OCI-LY7 (cell line): ENCODE results near the gene PEAK3. TPM values are rescaled to one million over a fixed set of nuclear protein-coding genes. Genes with fewer than 3 reads are reported as not detected.

Experiments used
- BruUV-seq: library from RNA; stranded (reverse); fragments of 400-500 nt; replicated peaks from 2 replicates; lab custom pipeline; 2021; lab: Mats Ljungman, UMichigan
- CTCF ChIA-PET: fragments of 300-600 bp; sonication (Branson Sonifier 250); formaldehyde crosslinking; loops from one replicate; lab custom pipeline; 2022; ENCODE audit warnings: antibody characterized with exemption; ENCODE audit not compliant: unreplicated experiment; lab: Charles Lee
- POLR2A ChIA-PET: fragments of 300-600 bp; sonication (Branson Sonifier 250); formaldehyde crosslinking; loops from one replicate; lab custom pipeline; 2022; ENCODE audit warnings: antibody characterized with exemption; lab: Charles Lee
- DNase-seq: peaks from one replicate; pipeline ENCODE4 v3.0.0-alpha.2; 2015; ENCODE audit warnings: low spot score
- H2AFZ ChIP-seq: fragments of 200-600 bp; sonication (generic), shearing (Covaris generic); 2 replicates; pipeline ENCODE4 v1.6.1; 2014; ENCODE audit warnings: mild to moderate bottlenecking, antibody characterized with exemption, low read length, moderate library complexity
- H3K27ac ChIP-seq: fragments of 200-600 bp; sonication (generic); 2 replicates; pipeline ENCODE4 v1.5.1; 2014; ENCODE audit warnings: mixed run types, low read depth, mild to moderate bottlenecking, moderate library complexity, low read length, inconsistent platforms; ENCODE audit not compliant: poor library complexity, severe bottlenecking
- H3K36me3 ChIP-seq: fragments of 200-600 bp; sonication (generic); 2 replicates; pipeline ENCODE4 v1.6.1; 2014; ENCODE audit warnings: mild to moderate bottlenecking, antibody characterized with exemption, low read length, moderate library complexity, mixed read lengths; ENCODE audit not compliant: insufficient read depth
- H3K4me1 ChIP-seq: fragments of 200-600 bp; sonication (generic); 2 replicates; pipeline ENCODE4 v1.5.1; 2014; ENCODE audit warnings: mild to moderate bottlenecking, low read length; ENCODE audit not compliant: insufficient read depth, poor library complexity, severe bottlenecking
- H3K4me2 ChIP-seq: fragments of 200-600 bp; sonication (generic); 2 replicates; pipeline ENCODE4 v1.6.1; 2014; ENCODE audit warnings: mild to moderate bottlenecking, low read length
- H3K4me3 ChIP-seq: fragments of 200-600 bp; sonication (generic); 2 replicates; pipeline ENCODE4 v1.5.1; 2014; ENCODE audit warnings: mild to moderate bottlenecking, low read depth, low read length; ENCODE audit not compliant: poor library complexity, severe bottlenecking
- H3K79me2 ChIP-seq: fragments of 200-600 bp; sonication (generic); 2 replicates; pipeline ENCODE4 v1.6.1; 2016; ENCODE audit warnings: low read depth, mild to moderate bottlenecking, low read length, moderate library complexity, mixed read lengths; ENCODE audit not compliant: insufficient read depth
- H3K9me2 ChIP-seq: fragments of 200-600 bp; sonication (generic); 2 replicates; pipeline ENCODE4 v1.6.1; 2016; ENCODE audit warnings: mild to moderate bottlenecking, low read length, mixed read lengths; ENCODE audit not compliant: insufficient read depth
- H3K9me3 ChIP-seq: fragments of 200-600 bp; sonication (generic); 2 replicates; pipeline ENCODE4 v1.6.1; 2014; ENCODE audit warnings: mild to moderate bottlenecking, mixed run types, low read length, mixed read lengths
- H4K20me1 ChIP-seq: fragments of 200-600 bp; sonication (generic); 2 replicates; pipeline ENCODE4 v1.6.1; 2014; ENCODE audit warnings: mild to moderate bottlenecking, antibody characterized with exemption, low read length, moderate library complexity, mixed read lengths; ENCODE audit not compliant: insufficient read depth
- CTCF ChIP-seq: fragments of 200-600 bp; sonication (generic); conservative IDR thresholded peaks from 2 replicates; pipeline ENCODE4 v1.5.1; 2014; ENCODE audit warnings: mild to moderate bottlenecking, antibody characterized with exemption, low read length, moderate library complexity, mixed read lengths
- EZH2phosphoT487 ChIP-seq: fragments of 200-600 bp; sonication (generic); IDR thresholded peaks from 2 replicates; pipeline ENCODE4 v1.6.1; 2018; ENCODE audit warnings: low read depth, borderline replicate concordance, mild to moderate bottlenecking, mixed run types, antibody characterized with exemption, low read length, moderate library complexity, mixed read lengths
- intact Hi-C: fragments of 100-400 bp; cut with micrococcal nuclease; formaldehyde crosslinking; loops from one replicate; pipeline ENCODE4 v1.10.0; 2022; ENCODE audit not compliant: unreplicated experiment
- total RNA-seq, 2 experiments: library from RNA; depleted of rRNA in 1 of 2; stranded (reverse); fragments of >200 nt in 1 of 2; shearing (Covaris generic) in 1 of 2; gene quantifications; 2 replicates each; pipeline ENCODE4 v1.2.3, GENCODE V29; 2014 to 2022

The PEAK3 gene
- total RNA-seq, 2 experiments from 2014 or later, result not detected

GRCh38 chr19:2237051-2237868 is 44.7 kb downstream of the PEAK3 start:
- H3K79me2 ChIP-seq, result peaks cover 80% of the 10 kb centered on the region
- peak overlapping the region; percentile 75 for H3K27ac ChIP-seq
- ChIA-PET CTCF (interaction anchor here (0.5 kb wide), 1 partner anchor 76 kb away, joined by 5 read pairs; no protein-coding TSS in a partner anchor), POLR2A (interaction anchor here (0.5 to 1.2 kb wide), 4 partner anchors 16 to 443 kb away, joined by 3 to 4 read pairs (median 4); no protein-coding TSS in a partner anchor)
- peak overlapping the region; percentile 91 for H3K4me2 ChIP-seq
- H3K36me3 ChIP-seq, result peaks cover 81% of the 10 kb centered on the region
- peak overlapping the region; percentile 96 for H3K4me3 ChIP-seq
- BruUV-seq, result TSS peak; percentile 66
- H3K9me2 ChIP-seq, result no peaks in the 10 kb centered on the region
- H2AFZ ChIP-seq, result no peak overlapping the region
- H3K4me1 ChIP-seq, result peaks cover 67% of the 10 kb centered on the region
- DNase-seq, result peak; percentile 41
- H4K20me1 ChIP-seq, result peaks cover 53% of the 10 kb centered on the region
- TF ChIP-seq EZH2phosphoT487, result no peak
- TF ChIP-seq CTCF, result no peak
- intact Hi-C loops, result loop anchor here (2.0 to 5.0 kb wide), 2 partner anchors 86 to 375 kb away; partner anchors contain the start of gene AP3D1
- H3K9me3 ChIP-seq, result no peaks in the 10 kb centered on the region

- intact Hi-C loops, result loop anchor here (1.0 to 5.0 kb wide), 5 partner anchors 37 to 376 kb away; partner anchors contain the start of gene AP3D1
- Histone ChIP-seq H3K9me3 (no peaks in the 10 kb centered on the region), H3K4me1 (peaks cover 68% of the 10 kb centered on the region), H3K4me2 (peak within 1 kb of the TSS; percentile 91), H3K4me3 (peak within 1 kb of the TSS; percentile 96), H3K9me2 (no peaks in the 10 kb centered on the region), H3K79me2 (peaks cover 72% of the 10 kb centered on the region), H2AFZ (no peak within 1 kb of the TSS; the same call in 1 of the 2 replicates), H4K20me1 (peaks cover 46% of the 10 kb centered on the region), H3K36me3 (peaks cover 81% of the 10 kb centered on the region), H3K27ac (peak within 1 kb of the TSS; percentile 75)
- BruUV-seq, result no TSS peak
- ChIA-PET CTCF (interaction anchor here (0.6 kb wide), 1 partner anchor 252 kb away, joined by 3 read pairs; no protein-coding TSS in a partner anchor), POLR2A (no interaction called here)
- peak; percentile 99 for DNase-seq
- TF ChIP-seq CTCF (peak; percentile 97), EZH2phosphoT487 (no peak)
These were observed 45.5 kb downstream of the PEAK3 start, which contains the start of the genes PLEKHJ1 and SF3A2 for GRCh38 chr19:2236314-2237050. PLEKHJ1 (minus strand) TSS chr19:2236329; CDS start chr19:2236248, 81 bp downstream. SF3A2 (plus strand) TSS chr19:2236824; CDS start chr19:2243419, 6,595 bp downstream.
